Measurements from ENCODE around the gene HAT1.

Gene HAT1

GRCh38 chr2:171921970-171922229, 361 bp upstream of the HAT1 start:
- no peak for DNase-seq

GRCh38 chr2:171923206-171923605, 945 bp downstream of the HAT1 start:
- DNase-seq = no peak

GRCh38 chr2:171924170-171924942, 2.1 kb downstream of the HAT1 start:
- DNase-seq = no peak

GRCh38 chr2:171930385-171930784, 8.1 kb downstream of the HAT1 start:
- no peak for DNase-seq

GRCh38 chr2:171939058-171939742, 16.9 kb downstream of the HAT1 start:
- no peak for DNase-seq

DNA sequence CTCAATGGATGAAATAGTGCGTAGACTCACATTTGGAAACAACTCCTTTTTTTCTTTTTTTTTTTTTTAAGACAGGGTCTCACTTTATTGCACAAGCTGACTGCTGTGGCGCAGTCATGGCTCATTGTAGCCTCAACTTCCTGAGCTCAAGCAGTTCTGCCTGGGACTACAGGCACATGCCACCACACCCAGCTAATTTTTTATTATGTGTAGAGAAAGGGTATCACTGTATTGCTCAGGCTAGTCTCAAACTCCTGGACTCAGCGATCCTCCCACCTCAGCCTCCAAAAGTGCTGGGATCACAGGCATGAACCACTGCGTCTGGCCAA, 17.4 kb downstream of the HAT1 start:
- no peak for DNase-seq

- no peak for DNase-seq
These were observed 19.0 kb downstream of the HAT1 start for GRCh38 chr2:171941316-171941699.

GRCh38 chr2:171943869-171944268, 21.6 kb downstream of the HAT1 start:
- no peak for DNase-seq

DNA sequence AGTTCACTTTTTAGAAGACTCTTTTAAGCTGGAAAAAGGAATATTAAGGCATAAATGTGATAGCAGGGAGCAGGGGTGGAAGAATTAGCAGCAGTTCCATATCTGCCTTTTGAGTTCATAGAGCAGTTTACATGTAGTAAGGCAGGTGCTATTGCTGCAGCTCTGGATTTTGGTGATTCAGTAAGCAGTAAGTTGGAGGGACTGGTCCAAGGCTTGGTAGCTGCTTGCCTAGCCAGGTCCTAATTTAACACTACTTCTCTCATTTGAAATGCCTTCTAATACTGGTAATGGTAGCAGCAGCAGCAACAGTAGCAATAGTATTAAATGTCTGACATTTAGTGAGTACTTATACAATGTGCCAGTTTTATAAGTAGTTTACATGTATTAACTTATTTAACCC, 30.0 kb downstream of the HAT1 start:
- no peak for DNase-seq

DNA sequence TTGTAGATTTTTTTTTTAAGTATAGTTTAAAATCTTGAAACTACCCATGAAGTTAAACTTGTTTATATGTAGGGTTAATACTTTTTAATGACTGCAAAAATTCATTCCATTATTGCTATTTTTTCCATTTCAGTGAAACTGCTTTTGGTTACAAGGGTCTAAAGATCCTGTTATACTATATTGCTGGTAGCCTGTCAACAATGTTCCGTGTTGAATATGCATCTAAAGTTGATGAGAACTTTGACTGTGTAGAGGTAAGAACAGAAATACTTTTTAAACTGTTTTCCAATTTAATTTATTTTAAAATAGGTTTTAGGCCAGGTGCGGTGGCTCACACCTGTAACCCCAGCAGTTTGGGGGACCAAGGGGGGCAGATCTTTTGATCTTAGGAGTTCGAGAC, 30.5 kb downstream of the HAT1 start:
- DNase-seq = no peak

DNA sequence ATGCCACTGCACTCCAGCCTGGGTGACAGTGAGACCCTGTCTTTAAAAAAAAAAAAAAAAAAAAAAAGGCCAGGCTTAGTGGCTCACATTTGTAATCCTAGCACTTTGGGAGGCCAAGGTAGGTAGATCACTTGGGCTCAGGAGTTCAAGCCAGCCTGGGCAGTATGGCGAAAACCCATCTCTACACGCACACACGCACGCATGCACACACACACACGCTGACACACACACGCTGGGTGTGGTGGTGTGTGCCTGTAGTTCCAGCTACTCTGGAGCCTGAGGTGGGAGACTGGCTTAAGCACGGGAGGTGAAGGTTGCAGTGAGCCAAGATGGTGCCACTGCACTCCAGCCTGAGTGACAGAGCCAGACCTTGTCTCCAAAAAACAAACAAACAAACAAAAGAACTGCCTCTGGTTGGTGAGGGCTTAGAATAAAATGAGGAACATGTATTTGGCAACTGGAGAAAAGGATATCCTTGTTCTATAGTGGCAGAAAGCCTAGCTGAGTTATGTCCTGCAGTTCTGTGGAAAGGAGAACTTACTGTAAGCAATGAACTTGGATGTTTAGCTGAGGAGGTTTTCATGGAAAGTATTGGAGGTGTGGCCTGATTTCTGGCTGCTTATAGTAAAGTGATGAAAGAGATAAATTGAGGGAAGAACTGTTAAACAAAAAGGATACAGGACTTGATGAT, 34.0 kb downstream of the HAT1 start:
- no peak for DNase-seq

GRCh38 chr2:171957061-171957460, 34.8 kb downstream of the HAT1 start:
- DNase-seq = no peak

GRCh38 chr2:171958475-171958874, 36.2 kb downstream of the HAT1 start:
- no peak for DNase-seq

DNA sequence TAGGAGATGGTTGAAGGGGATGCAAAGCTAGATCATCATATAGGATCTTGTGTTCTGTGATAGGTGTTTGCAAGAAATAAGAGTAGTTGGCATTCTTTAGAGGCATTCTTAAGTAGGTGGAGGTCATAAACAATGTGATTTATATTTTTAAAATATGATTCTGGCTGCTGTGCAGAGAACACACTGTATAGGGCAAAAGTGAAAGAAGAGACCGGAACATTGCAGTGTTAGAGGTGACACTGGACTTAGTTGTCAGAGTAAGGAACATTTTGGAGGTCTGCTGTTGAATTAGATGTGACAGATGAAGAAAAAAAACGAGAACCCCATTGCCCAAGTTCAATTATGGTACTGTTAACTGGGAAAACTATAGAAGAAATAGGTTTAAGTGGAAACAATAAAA, 37.7 kb downstream of the HAT1 start:
- no peak for DNase-seq

- DNase-seq = no peak
These were observed 38.3 kb downstream of the HAT1 start for GRCh38 chr2:171960570-171960969.

DNA sequence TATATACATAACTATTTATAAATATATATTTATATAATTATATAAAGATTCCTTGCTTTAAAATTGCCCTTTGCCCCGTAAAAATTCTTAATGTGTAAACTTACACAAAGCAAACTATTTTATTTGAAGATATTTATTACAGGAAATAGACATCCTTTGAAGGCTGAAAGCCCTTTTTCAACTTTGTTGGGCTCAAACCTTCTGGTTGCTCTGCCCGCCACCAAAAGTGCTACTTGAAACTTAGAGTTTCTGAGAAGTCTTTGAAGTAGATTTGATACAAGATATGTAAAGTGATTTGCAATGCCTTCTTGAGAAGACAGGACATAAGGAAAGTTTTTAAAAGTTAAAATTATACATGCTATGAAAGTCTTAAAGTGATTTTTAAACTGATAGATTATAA, 40.9 kb downstream of the HAT1 start:
- peak; percentile 16 for DNase-seq

DNA sequence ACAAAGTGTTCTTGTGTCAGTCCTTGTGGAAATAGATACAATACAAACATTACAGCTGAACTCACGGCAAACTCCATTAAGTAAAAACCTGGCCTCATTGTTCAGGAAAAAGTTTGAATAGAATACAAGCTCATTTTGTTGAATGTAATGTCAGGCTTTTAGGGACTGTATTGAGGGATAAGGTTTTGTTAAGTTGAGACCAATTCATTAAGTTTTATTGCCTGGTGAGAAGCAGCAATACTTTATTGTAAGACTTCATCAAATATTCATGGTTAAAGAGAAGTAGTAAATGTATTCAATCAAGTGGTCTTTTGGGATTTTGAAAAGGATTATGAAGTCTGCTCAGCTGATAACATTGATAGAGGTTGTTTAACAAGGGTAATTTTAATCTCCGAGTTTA, 42.0 kb downstream of the HAT1 start:
- no peak for DNase-seq

GRCh38 chr2:171965238-171965637, 43.0 kb downstream of the HAT1 start:
- DNase-seq = no peak

DNA sequence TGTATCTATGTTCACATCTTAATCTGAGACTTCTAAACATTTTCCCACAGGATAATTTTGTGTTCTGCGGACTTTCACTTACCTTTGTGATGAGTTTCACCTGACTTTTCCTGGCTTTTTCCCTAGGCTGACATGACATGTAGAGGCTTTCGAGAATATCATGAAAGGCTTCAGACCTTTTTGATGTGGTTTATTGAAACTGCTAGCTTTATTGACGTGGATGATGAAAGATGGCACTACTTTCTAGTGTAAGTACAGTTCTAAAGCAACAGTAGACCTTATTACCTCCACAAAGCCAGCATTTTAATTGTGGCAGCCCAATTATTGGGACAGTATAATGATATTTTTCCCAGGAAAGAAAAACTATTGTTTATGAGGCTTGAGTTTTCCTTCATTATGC, 43.4 kb downstream of the HAT1 start:
- DNase-seq = no peak

DNA sequence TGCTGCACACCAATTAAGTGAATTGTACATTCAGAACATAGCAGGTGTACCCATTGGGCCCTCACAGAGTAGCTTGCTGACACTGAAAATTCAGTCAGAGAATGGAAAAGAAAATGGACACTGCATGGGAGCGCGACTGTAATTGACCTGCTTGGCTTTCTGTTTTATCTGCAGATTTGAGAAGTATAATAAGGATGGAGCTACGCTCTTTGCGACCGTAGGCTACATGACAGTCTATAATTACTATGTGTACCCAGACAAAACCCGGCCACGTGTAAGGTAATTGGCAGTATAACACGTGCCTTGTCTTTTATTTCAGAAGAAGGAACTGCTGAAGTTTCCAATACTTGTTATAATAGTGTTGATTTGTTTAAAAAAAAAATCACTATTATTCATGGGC, 44.0 kb downstream of the HAT1 start:
- DNase-seq = no peak

DNA sequence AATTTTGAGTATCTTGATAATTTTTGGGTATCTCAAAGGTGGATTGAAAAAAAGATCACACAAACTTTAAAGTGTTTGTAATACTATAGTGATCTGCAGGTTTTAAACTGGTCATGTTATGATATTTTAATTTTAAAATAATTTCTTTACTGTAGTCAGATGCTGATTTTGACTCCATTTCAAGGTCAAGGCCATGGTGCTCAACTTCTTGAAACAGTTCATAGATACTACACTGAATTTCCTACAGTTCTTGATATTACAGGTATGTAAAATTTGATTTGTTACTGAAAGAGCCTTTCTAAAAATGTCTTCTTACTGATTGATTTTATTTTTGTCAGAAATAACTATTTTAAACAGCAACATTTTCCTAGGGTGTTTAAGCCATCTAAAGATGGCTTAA, 44.4 kb downstream of the HAT1 start:
- no peak for DNase-seq

DNA sequence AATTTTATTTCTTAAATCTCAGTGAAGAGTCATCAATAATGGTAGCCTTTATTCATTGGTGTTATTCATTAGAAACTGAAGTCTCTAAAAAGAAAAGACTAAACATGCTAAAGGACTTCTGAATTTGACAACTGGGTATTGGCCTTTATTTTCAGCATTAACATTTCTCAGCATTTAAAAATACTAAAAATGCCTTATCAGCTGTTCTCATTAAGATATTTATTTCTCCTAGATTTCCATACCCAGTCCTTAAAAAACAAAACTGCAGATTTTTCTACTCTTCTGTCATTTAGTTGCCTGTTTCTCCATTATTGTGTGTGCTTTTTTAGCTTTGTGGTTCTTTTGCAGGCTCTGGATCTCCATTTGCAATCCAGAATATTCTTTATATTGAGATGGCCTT, 46.2 kb downstream of the HAT1 start:
- no peak for DNase-seq

DNA sequence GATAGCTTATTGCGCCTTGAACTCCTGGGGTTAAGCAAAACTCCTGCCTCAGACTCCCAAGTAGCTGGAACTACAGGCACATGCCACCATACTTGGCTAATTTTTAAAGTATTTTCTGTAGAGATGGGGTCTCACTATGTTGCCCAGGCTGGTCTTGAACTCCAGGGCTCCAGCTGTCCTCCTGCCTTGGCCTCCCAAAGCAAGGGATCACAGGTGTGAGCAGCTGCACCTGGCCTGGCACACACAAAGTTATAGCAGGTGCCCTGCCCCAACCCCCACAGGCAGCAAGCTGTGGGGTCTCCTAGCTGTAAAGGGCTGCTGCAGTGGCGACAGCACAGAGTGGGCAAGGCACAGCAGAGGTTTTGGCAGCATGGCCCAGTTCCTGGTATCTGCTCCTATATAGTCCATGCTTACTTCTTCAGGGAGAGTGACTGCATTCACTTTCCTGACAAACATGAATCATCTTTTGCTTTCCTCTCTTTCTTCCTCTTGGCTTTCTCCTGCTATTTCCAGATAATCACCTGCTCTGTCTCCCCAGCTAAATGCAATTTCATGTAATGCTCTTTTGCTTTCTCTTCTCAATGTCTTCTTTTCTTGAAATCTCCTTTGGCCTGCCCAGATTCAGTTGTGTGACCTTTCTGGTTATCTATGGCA, 50.2 kb downstream of the HAT1 start:
- no peak for DNase-seq

DNA sequence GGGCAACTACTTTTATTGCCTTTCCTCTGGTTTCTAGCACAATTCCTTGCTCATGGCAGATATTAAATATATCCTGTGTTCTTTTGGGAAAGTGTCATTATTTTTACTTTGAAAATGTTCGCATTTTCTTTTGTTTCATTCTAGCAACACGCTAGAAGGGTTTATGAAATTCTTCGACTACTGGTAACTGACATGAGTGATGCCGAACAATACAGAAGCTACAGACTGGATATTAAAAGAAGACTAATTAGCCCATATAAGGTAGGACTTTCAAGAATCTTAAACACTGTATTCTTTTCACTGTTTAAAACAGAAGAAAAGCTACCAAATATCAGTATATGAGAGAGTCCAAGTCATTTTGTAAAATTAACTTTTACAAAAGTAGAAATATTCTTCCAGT, 56.8 kb downstream of the HAT1 start:
- no peak for DNase-seq

Data from CD4-positive, alpha-beta T cell treated with Interleukin-12 subunit alpha and Interleukin-12 subunit beta, for 1 hour (primary cell).